Type B pancreatic cell (in vitro differentiated cells): ENCODE results near the gene KIF26B. TPM values are rescaled to one million over a fixed set of nuclear protein-coding genes. Genes with fewer than 3 reads are reported as not detected.

Source experiments
- DNase-seq: peaks from one replicate; pipeline ENCODE4 v3.0.0; 2021; ENCODE audit warnings: mixed read lengths; ENCODE audit not compliant: unreplicated experiment; ENCODE audit errors: extremely low spot score
- H3K27ac Mint-ChIP-seq: 2 replicates; pipeline ENCODE4 v1.8.0; 2021; ENCODE audit warnings: mild to moderate bottlenecking, mixed read lengths
- H3K27me3 Mint-ChIP-seq: 2 replicates; pipeline ENCODE4 v1.8.0; 2021; ENCODE audit warnings: mixed read lengths
- H3K36me3 Mint-ChIP-seq: 2 replicates; pipeline ENCODE4 v1.8.0; 2021; ENCODE audit warnings: mixed read lengths
- H3K4me1 Mint-ChIP-seq: one replicate; pipeline ENCODE4 v1.8.0; 2021; ENCODE audit warnings: mixed read lengths; ENCODE audit not compliant: unreplicated experiment
- H3K4me3 Mint-ChIP-seq: 2 replicates; pipeline ENCODE4 v1.8.0; 2021; ENCODE audit warnings: mild to moderate bottlenecking, mixed read lengths
- H3K9me3 Mint-ChIP-seq: 2 replicates; pipeline ENCODE4 v1.8.0; 2021; ENCODE audit warnings: mixed read lengths
- total RNA-seq: library from RNA; stranded (reverse); gene quantifications from 2 replicates; pipeline ENCODE4 v1.2.1, GENCODE V29; 2021; ENCODE audit warnings: low replicate concordance
- TF ChIP-seq, protein P1 (sequence below): fragments of 200-600 bp; sonication (generic); conservative IDR thresholded peaks from 2 replicates; pipeline ENCODE4 v1.5.0; 2021; ENCODE audit warnings: antibody characterized with exemption, mild to moderate bottlenecking

Gene KIF26B
- total RNA-seq, 1 donor from 2014 or later: 22.1 TPM

DNA sequence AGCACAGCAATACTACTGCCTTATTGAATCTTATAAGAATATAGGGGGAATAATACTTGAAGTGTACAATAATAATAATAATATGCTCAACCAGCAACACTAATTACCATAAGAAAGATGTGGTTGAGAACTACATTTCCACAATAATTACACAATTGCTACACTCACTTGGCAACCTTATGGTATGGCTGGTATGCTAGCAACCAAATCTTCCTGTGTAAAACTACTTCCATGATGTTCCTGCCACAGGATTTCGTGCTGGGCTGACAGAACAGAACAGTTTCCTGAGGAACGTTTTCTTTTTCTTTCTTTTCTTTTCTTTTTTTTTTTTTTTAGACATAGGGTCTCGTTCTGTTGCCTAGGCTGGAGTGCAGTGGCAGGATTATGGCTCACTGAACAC is 50.6 kb downstream of the KIF26B start:
- Mint-ChIP-seq H3K27ac (no peak overlapping the region), H3K36me3 (peaks cover 18% of the 10 kb centered on the region), H3K9me3 (peaks cover 5% of the 10 kb centered on the region), H3K4me3 (no peak overlapping the region), H3K4me1 (peaks cover 26% of the 10 kb centered on the region), H3K27me3 (no peaks in the 10 kb centered on the region)
- no peak for DNase-seq
- TF ChIP-seq, protein P1, sequence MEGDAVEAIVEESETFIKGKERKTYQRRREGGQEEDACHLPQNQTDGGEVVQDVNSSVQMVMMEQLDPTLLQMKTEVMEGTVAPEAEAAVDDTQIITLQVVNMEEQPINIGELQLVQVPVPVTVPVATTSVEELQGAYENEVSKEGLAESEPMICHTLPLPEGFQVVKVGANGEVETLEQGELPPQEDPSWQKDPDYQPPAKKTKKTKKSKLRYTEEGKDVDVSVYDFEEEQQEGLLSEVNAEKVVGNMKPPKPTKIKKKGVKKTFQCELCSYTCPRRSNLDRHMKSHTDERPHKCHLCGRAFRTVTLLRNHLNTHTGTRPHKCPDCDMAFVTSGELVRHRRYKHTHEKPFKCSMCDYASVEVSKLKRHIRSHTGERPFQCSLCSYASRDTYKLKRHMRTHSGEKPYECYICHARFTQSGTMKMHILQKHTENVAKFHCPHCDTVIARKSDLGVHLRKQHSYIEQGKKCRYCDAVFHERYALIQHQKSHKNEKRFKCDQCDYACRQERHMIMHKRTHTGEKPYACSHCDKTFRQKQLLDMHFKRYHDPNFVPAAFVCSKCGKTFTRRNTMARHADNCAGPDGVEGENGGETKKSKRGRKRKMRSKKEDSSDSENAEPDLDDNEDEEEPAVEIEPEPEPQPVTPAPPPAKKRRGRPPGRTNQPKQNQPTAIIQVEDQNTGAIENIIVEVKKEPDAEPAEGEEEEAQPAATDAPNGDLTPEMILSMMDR: no peak

DNA sequence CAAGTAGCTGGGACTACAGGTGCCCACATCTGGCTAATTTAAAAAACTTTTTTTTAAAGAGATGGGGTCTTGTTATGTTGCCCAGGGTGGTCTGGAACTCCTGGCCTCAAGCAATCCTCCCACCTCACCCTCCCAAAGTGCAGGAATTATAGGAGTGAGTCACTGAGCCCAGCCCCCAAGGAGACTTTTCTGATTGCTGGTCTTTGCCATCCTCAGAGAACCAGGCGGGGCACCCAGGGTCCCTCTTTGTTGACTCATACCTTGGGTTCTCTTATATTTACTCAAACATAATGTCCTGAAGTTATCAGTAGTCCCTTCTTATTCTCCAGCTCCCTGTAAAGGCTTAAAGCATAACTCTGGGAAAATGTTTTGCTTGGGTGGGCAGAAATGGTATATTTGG is 51.1 kb downstream of the KIF26B start:
- Mint-ChIP-seq H3K4me3 (no peak overlapping the region), H3K4me1 (peaks cover 21% of the 10 kb centered on the region), H3K27ac (no peak overlapping the region), H3K36me3 (peaks cover 18% of the 10 kb centered on the region), H3K27me3 (no peaks in the 10 kb centered on the region), H3K9me3 (peaks cover 5% of the 10 kb centered on the region)
- no peak for DNase-seq
- TF ChIP-seq, protein P1: no peak

DNA sequence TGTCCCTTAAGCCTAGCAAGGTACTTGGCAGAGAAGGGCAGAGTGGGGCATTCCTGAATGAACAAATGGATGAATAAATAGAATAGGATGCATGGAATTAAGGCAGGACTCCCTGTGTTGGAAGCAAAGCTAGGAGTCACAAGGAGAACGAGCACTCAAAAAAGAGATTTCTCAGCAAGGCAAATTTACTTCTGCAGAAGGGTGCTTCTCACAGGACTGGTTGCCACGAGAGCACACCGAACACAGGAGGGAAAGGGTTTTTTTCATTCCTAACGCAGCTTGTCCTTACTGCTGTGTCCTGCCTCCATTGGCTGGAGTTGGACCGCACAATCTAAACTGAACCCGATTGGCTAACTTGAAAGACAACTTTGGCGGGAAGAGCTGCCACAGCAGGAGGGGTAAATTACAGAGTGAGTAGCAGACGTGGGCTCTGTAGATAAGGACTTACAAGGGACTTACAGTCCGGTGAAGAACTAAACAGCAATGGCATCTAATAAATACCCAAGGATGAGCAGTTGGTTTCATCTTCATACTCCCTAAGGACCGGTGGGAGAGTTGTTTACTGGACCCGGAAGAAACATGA is 52.4 kb downstream of the KIF26B start:
- Mint-ChIP-seq H3K4me1 (peaks cover 8% of the 10 kb centered on the region), H3K9me3 (peaks cover 5% of the 10 kb centered on the region), H3K4me3 (no peak overlapping the region), H3K27ac (no peak overlapping the region), H3K27me3 (no peaks in the 10 kb centered on the region), H3K36me3 (peaks cover 18% of the 10 kb centered on the region)
- TF ChIP-seq, protein P1: no peak
- DNase-seq: no peak

DNA sequence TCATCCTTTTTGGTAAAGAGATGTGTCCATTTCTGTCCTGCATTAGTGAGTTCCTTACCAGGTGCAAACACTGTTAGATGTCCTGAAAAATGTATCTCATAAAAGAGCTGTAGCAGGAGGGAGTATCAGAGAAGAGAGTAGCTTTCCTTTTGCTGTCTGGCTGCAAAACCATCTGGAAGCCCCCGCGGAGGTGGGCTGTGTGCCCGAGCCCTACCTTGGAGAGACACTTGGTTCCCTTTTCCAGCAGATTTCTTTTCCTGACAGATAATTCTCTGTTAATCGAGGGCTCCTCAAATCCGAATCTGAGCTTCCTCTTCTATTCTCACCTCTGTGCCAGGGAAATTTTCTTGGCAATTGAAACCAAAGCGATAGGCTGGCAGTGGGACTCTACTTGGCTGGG is 53.0 kb downstream of the KIF26B start:
- DNase-seq: no peak
- Mint-ChIP-seq H3K4me3 (no peak overlapping the region), H3K9me3 (peaks cover 5% of the 10 kb centered on the region), H3K27me3 (no peaks in the 10 kb centered on the region), H3K4me1 (peaks cover 7% of the 10 kb centered on the region), H3K27ac (no peak overlapping the region), H3K36me3 (peaks cover 18% of the 10 kb centered on the region)
- TF ChIP-seq, protein P1: no peak

DNA sequence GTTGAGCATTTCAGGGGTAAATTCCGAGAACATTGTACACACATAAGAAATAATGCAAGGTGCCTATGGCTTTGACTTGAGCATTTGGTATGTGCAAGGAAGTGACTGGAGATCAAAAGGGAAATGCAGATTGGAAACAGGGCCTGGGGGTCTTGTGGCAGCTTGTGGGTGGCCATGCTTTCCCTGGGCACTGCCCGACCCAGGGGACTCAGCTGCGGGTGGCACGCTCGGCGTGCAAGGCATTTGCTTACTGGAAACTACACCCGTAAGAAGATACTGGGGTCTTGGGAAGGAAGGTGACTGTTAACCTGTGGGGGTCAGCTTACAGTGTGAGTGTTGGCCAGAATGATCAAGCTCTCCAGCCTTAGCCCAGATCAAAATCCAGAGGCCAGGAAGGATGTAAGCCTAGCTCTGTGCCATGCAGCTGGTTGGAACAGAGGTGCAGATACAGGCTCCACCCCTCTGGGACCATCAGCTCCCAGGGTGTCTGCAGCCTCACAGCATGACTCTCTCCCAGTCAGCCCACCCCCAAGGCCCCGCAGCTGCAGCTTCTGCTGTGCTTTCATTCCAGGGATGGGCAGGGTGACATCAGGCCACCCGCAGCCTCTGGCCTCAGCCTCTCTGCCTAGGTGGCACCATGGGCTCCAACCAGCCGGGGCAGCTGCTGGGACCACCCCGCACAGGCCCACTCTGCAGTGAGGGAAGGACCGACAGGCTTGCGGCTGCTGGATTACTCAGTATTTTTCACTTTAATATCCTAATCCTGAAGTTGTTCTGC is 55.1 kb downstream of the KIF26B start:
- H3K4me3 Mint-ChIP-seq: no peak overlapping the region
- no peak overlapping the region for H3K27ac Mint-ChIP-seq
- H3K9me3 Mint-ChIP-seq: peaks cover 5% of the 10 kb centered on the region
- H3K4me1 Mint-ChIP-seq: peaks cover 8% of the 10 kb centered on the region
- DNase-seq: no peak
- TF ChIP-seq, protein P1: no peak
- H3K36me3 Mint-ChIP-seq: peaks cover 16% of the 10 kb centered on the region
- no peaks in the 10 kb centered on the region for H3K27me3 Mint-ChIP-seq
